Activated naive CD8-positive, alpha-beta T cell (primary cell): ENCODE results near the gene SLC29A4.
"Not testable (repeated sequence)": the region's sequence is repeated elsewhere in the genome, so short reads cannot be mapped to it uniquely, and the experiment has no call there.

Source experiments
- H3K27ac Mint-ChIP-seq: one replicate; pipeline ENCODE4 v1.8.0; 2021; ENCODE audit warnings: mixed read lengths
- H3K27me3 Mint-ChIP-seq: one replicate; pipeline ENCODE4 v1.8.0; 2021; ENCODE audit warnings: mixed read lengths
- H3K36me3 Mint-ChIP-seq: one replicate; pipeline ENCODE4 v1.8.0; 2021; ENCODE audit warnings: mixed read lengths
- H3K4me1 Mint-ChIP-seq: one replicate; pipeline ENCODE4 v1.8.0; 2021; ENCODE audit warnings: low read depth, mixed read lengths
- H3K4me3 Mint-ChIP-seq: one replicate; pipeline ENCODE4 v1.8.0; 2021; ENCODE audit warnings: mild to moderate bottlenecking, mixed read lengths
- H3K9me3 Mint-ChIP-seq: one replicate; pipeline ENCODE4 v1.8.0; 2021; ENCODE audit warnings: low read depth, mixed read lengths

Gene SLC29A4

GRCh38 chr7:5320802-5321396, 38.2 kb downstream of the SLC29A4 start:
- Mint-ChIP-seq H3K36me3 (peaks cover 28% of the 10 kb centered on the region), H3K27me3 (no peaks in the 10 kb centered on the region), H3K9me3 (peaks cover 9% of the 10 kb centered on the region), H3K4me3 (no peak overlapping the region), H3K4me1 (no peaks in the 10 kb centered on the region), H3K27ac (no peak overlapping the region)

- Mint-ChIP-seq H3K9me3 (peaks cover 9% of the 10 kb centered on the region), H3K4me3 (no peak overlapping the region), H3K36me3 (peaks cover 29% of the 10 kb centered on the region), H3K27ac (no peak overlapping the region), H3K27me3 (no peaks in the 10 kb centered on the region), H3K4me1 (no peaks in the 10 kb centered on the region)
Observed at GRCh38 chr7:5322621-5323410, 40.1 kb downstream of the SLC29A4 start.

- H3K9me3 Mint-ChIP-seq, H3K4me1 Mint-ChIP-seq, H3K27ac Mint-ChIP-seq, H3K27me3 Mint-ChIP-seq, H3K4me3 Mint-ChIP-seq: not testable (repeated sequence)
- peaks cover 19% of the 10 kb centered on the region for H3K36me3 Mint-ChIP-seq
Observed at GRCh38 chr7:5323800-5324781, 41.3 kb downstream of the SLC29A4 start.

- no peaks in the 10 kb centered on the region for H3K27me3 Mint-ChIP-seq
- no peaks in the 10 kb centered on the region for H3K9me3 Mint-ChIP-seq
- no peak overlapping the region for H3K27ac Mint-ChIP-seq
- H3K36me3 Mint-ChIP-seq: peaks cover 11% of the 10 kb centered on the region
- no peak overlapping the region for H3K4me3 Mint-ChIP-seq
- H3K4me1 Mint-ChIP-seq: no peaks in the 10 kb centered on the region
Observed at GRCh38 chr7:5324961-5325360, 42.2 kb downstream of the SLC29A4 start.

- H3K27ac Mint-ChIP-seq: no peak overlapping the region
- no peak overlapping the region for H3K4me3 Mint-ChIP-seq
- peaks cover 16% of the 10 kb centered on the region for H3K4me1 Mint-ChIP-seq
- no peaks in the 10 kb centered on the region for H3K27me3 Mint-ChIP-seq
- H3K9me3 Mint-ChIP-seq: no peaks in the 10 kb centered on the region
- peaks cover 11% of the 10 kb centered on the region for H3K36me3 Mint-ChIP-seq
Observed at GRCh38 chr7:5330288-5330687, 47.5 kb downstream of the SLC29A4 start.

- Mint-ChIP-seq H3K4me1 (peaks cover 16% of the 10 kb centered on the region), H3K36me3 (peaks cover 23% of the 10 kb centered on the region), H3K9me3 (peaks cover 8% of the 10 kb centered on the region), H3K4me3 (no peak overlapping the region), H3K27me3 (no peaks in the 10 kb centered on the region), H3K27ac (no peak overlapping the region)
Observed at GRCh38 chr7:5332579-5332978, 49.8 kb downstream of the SLC29A4 start.

- no peak overlapping the region for H3K4me3 Mint-ChIP-seq
- H3K36me3 Mint-ChIP-seq: peaks cover 27% of the 10 kb centered on the region
- H3K4me1 Mint-ChIP-seq: peaks cover 16% of the 10 kb centered on the region
- H3K27ac Mint-ChIP-seq: no peak overlapping the region
- H3K27me3 Mint-ChIP-seq: no peaks in the 10 kb centered on the region
- peaks cover 8% of the 10 kb centered on the region for H3K9me3 Mint-ChIP-seq
Observed at GRCh38 chr7:5333121-5334045, 50.6 kb downstream of the SLC29A4 start.

GRCh38 chr7:5334671-5335070, 51.9 kb downstream of the SLC29A4 start:
- no peak overlapping the region for H3K27ac Mint-ChIP-seq
- H3K9me3 Mint-ChIP-seq: peaks cover 8% of the 10 kb centered on the region
- no peaks in the 10 kb centered on the region for H3K27me3 Mint-ChIP-seq
- H3K36me3 Mint-ChIP-seq: peaks cover 29% of the 10 kb centered on the region
- H3K4me1 Mint-ChIP-seq: peaks cover 16% of the 10 kb centered on the region
- H3K4me3 Mint-ChIP-seq: no peak overlapping the region

GRCh38 chr7:5337047-5337446, 54.3 kb downstream of the SLC29A4 start:
- H3K4me3 Mint-ChIP-seq: no peak overlapping the region
- peaks cover 8% of the 10 kb centered on the region for H3K4me1 Mint-ChIP-seq
- no peak overlapping the region for H3K27ac Mint-ChIP-seq
- H3K36me3 Mint-ChIP-seq: peaks cover 39% of the 10 kb centered on the region
- H3K9me3 Mint-ChIP-seq: peaks cover 8% of the 10 kb centered on the region
- H3K27me3 Mint-ChIP-seq: no peaks in the 10 kb centered on the region

GRCh38 chr7:5339955-5340354, 57.2 kb downstream of the SLC29A4 start:
- Mint-ChIP-seq H3K4me3 (no peak overlapping the region), H3K9me3 (peaks cover 14% of the 10 kb centered on the region), H3K27me3 (no peaks in the 10 kb centered on the region), H3K36me3 (peaks cover 50% of the 10 kb centered on the region), H3K4me1 (peaks cover 4% of the 10 kb centered on the region), H3K27ac (no peak overlapping the region)

GRCh38 chr7:5342631-5343030, 59.9 kb downstream of the SLC29A4 start:
- Mint-ChIP-seq H3K9me3 (peaks cover 6% of the 10 kb centered on the region), H3K27me3 (no peaks in the 10 kb centered on the region), H3K4me3 (no peak overlapping the region), H3K36me3 (peaks cover 36% of the 10 kb centered on the region), H3K4me1 (peaks cover 4% of the 10 kb centered on the region), H3K27ac (no peak overlapping the region)

- Mint-ChIP-seq H3K4me3 (no peak overlapping the region), H3K4me1 (peaks cover 4% of the 10 kb centered on the region), H3K27me3 (no peaks in the 10 kb centered on the region), H3K9me3 (peaks cover 6% of the 10 kb centered on the region), H3K27ac (no peak overlapping the region), H3K36me3 (peaks cover 31% of the 10 kb centered on the region)
Observed at GRCh38 chr7:5343884-5344283, 61.1 kb downstream of the SLC29A4 start.

GRCh38 chr7:5344342-5344741, 61.6 kb downstream of the SLC29A4 start:
- peaks cover 4% of the 10 kb centered on the region for H3K4me1 Mint-ChIP-seq
- no peaks in the 10 kb centered on the region for H3K27me3 Mint-ChIP-seq
- no peak overlapping the region for H3K27ac Mint-ChIP-seq
- H3K36me3 Mint-ChIP-seq: peaks cover 31% of the 10 kb centered on the region
- no peak overlapping the region for H3K4me3 Mint-ChIP-seq
- peaks cover 6% of the 10 kb centered on the region for H3K9me3 Mint-ChIP-seq

- no peak overlapping the region for H3K27ac Mint-ChIP-seq
- H3K4me1 Mint-ChIP-seq: peaks cover under 1% of the 10 kb centered on the region
- H3K36me3 Mint-ChIP-seq: peaks cover 26% of the 10 kb centered on the region
- no peaks in the 10 kb centered on the region for H3K27me3 Mint-ChIP-seq
- peaks cover 6% of the 10 kb centered on the region for H3K9me3 Mint-ChIP-seq
- H3K4me3 Mint-ChIP-seq: no peak overlapping the region
Observed at GRCh38 chr7:5345171-5345570, 62.4 kb downstream of the SLC29A4 start.
